HepG2 (cell line): Measurements from ENCODE around the gene CNIH3. TPM values are rescaled to one million over a fixed set of nuclear protein-coding genes. Genes with fewer than 3 reads are reported as not detected.

Experiments
- ATAC-seq: fragments of 200-7000 bp; cut with Tn5 transposase; 3 replicates; pipeline ENCODE4 v1.9.1; 2020; ENCODE audit warnings: mild to moderate bottlenecking, moderate library complexity
- BruUV-seq: library from RNA; stranded (reverse); fragments of 400-500 nt; replicated peaks from 2 replicates; lab custom pipeline; 2021; lab: Mats Ljungman, UMichigan
- CTCF ChIA-PET: fragments of 300-600 bp; formaldehyde crosslinking; extraction: SDS; loops from one replicate; lab custom pipeline; 2021; ENCODE audit warnings: low total read pairs, inconsistent platforms, low intra/inter-chr PET ratio; lab: Yijun Ruan, JAX
- POLR2A ChIA-PET: fragments of 350-600 bp; sonication (Branson Sonifier 250); formaldehyde crosslinking; loops from one replicate; lab custom pipeline; 2020; ENCODE audit warnings: antibody characterized with exemption, inconsistent platforms; lab: Yijun Ruan, JAX
- DNase-seq: peaks from one replicate; pipeline ENCODE4 v3.0.0-alpha.2; 2015; ENCODE audit warnings: low spot score
- FAIRE-seq: peaks from 3 replicates; lab custom pipeline; 2011; peaks lifted over from hg19 to GRCh38; lab: Jason Lieb, UNC
- H2AFZ ChIP-seq: one replicate; pipeline ENCODE4 v1.6.1; 2011; ENCODE audit warnings: low read length, inconsistent platforms
- H3K27ac ChIP-seq: fragments of 300-600 bp; 3 replicates; pipeline ENCODE4 v1.8.0; 2011; ENCODE audit warnings: mixed run types, mild to moderate bottlenecking, mixed read lengths, low read length, inconsistent platforms; ENCODE audit not compliant: insufficient read depth; ENCODE audit errors: extremely low read length
- H3K27me3 ChIP-seq, 2 experiments: fragments of 200-600 bp in 1 of 2; 2 replicates in 1 of 2; 3 replicates in 1 of 2; pipeline versions ENCODE4 v1.6.0 to v1.8.0; 2011; ENCODE audit warnings: low read length in 2 of 2, mild to moderate bottlenecking in 2 of 2, moderate library complexity in 2 of 2, inconsistent platforms in 1 of 2; ENCODE audit not compliant: insufficient read depth in 2 of 2, control insufficient read depth in 1 of 2
- H3K36me3 ChIP-seq, 2 experiments: fragments of 200-600 bp in 1 of 2; replicated peaks in 1 of 2; 2 replicates in 1 of 2; 3 replicates in 1 of 2; pipeline versions ENCODE4 v1.5.1 to v1.8.0; 2011; ENCODE audit warnings: low read length in 2 of 2, inconsistent platforms in 1 of 2; ENCODE audit not compliant: insufficient read depth in 2 of 2, control insufficient read depth in 1 of 2
- H3K4me1 ChIP-seq: 2 replicates; pipeline ENCODE4 v1.5.1; 2012; ENCODE audit warnings: low read length, inconsistent platforms; ENCODE audit not compliant: insufficient read depth
- H3K4me2 ChIP-seq: 2 replicates; pipeline ENCODE4 v1.6.0; 2011; ENCODE audit warnings: low read depth, low read length, inconsistent platforms
- H3K4me3 ChIP-seq, 3 experiments: fragments of 200-600 bp in 1 of 3; sonication (generic), shearing (Covaris generic) in 1 of 3; replicated peaks in 1 of 3; 2 replicates each; pipeline ENCODE4 v1.5.1; 2011 to 2016; ENCODE audit warnings: low read length in 3 of 3, inconsistent platforms in 2 of 3, low read depth in 2 of 3, mild to moderate bottlenecking in 2 of 3, control low read depth in 1 of 3, mixed read lengths in 1 of 3; ENCODE audit not compliant: insufficient read depth in 1 of 3
- H3K79me2 ChIP-seq: one replicate; pipeline ENCODE4 v1.6.1; 2011; ENCODE audit warnings: low read length, inconsistent platforms; ENCODE audit not compliant: insufficient read depth
- H3K9ac ChIP-seq: 2 replicates; pipeline ENCODE4 v1.6.0; 2011; ENCODE audit warnings: mild to moderate bottlenecking, low read depth, low read length, inconsistent platforms; ENCODE audit not compliant: insufficient read depth
- H3K9me3 ChIP-seq: 2 replicates; pipeline ENCODE4 v1.5.1; 2012; ENCODE audit warnings: mild to moderate bottlenecking, low read length
- H4K20me1 ChIP-seq: 2 replicates; pipeline ENCODE4 v1.6.0; 2011; ENCODE audit warnings: inconsistent platforms, mild to moderate bottlenecking, low read length, moderate library complexity; ENCODE audit not compliant: insufficient read depth
- BRD4 ChIP-seq: sonication (generic); formaldehyde crosslinking; IDR thresholded peaks from 2 replicates; pipeline ENCODE4 v1.4.0; 2020; ENCODE audit warnings: missing genetic modification reagents
- HOXA9 ChIP-seq: sonication (generic); formaldehyde crosslinking; IDR thresholded peaks from 2 replicates; pipeline ENCODE4 v1.8.1; 2022; ENCODE audit warnings: missing genetic modification reagents, mild to moderate bottlenecking, moderate library complexity, borderline replicate concordance
- KLF12 ChIP-seq: sonication (generic); formaldehyde crosslinking; IDR thresholded peaks from 2 replicates; pipeline ENCODE4 v1.4.0; 2020; ENCODE audit warnings: missing genetic modification reagents, borderline replicate concordance
- MIER2 ChIP-seq: IDR thresholded peaks from 2 replicates; pipeline ENCODE4 v1.6.1; 2016; ENCODE audit warnings: missing biosample characterization, missing genetic modification reagents
- POLR2AphosphoS5 ChIP-seq: IDR thresholded peaks from 2 replicates; pipeline ENCODE4 v1.6.1; 2012; ENCODE audit warnings: low read depth, low read length
- PTBP1 ChIP-seq: fragments of 200-400 bp; formaldehyde crosslinking; IDR thresholded peaks from 2 replicates; pipeline ENCODE4 v1.6.1; 2018; ENCODE audit warnings: low read length, low read depth; ENCODE audit not compliant: poor library complexity, severe bottlenecking
- SMAD3 ChIP-seq: sonication (generic); formaldehyde crosslinking; IDR thresholded peaks from 2 replicates; pipeline ENCODE4 v1.4.0; 2020; ENCODE audit warnings: missing genetic modification reagents
- ZBTB38 ChIP-seq: sonication (generic); formaldehyde crosslinking; IDR thresholded peaks from 2 replicates; pipeline ENCODE4 v1.5.1; 2020; ENCODE audit warnings: mild to moderate bottlenecking, missing genetic modification reagents
- ZNF296 ChIP-seq: sonication (generic); formaldehyde crosslinking; conservative IDR thresholded peaks from 2 replicates; pipeline ENCODE4 v1.5.0; 2020; ENCODE audit warnings: mild to moderate bottlenecking, missing genetic modification reagents
- ZNF788 ChIP-seq: sonication (generic); formaldehyde crosslinking; IDR thresholded peaks from 2 replicates; pipeline ENCODE4 v1.5.0; 2020; ENCODE audit warnings: mild to moderate bottlenecking, missing genetic modification reagents, borderline replicate concordance
- ZNF891 ChIP-seq: sonication (generic); formaldehyde crosslinking; IDR thresholded peaks from 2 replicates; pipeline ENCODE4 v1.5.0; 2020; ENCODE audit warnings: mild to moderate bottlenecking, missing genetic modification reagents
- WGBS: methylation state at CpG from one replicate; pipeline ENCODE4 v1.1.6; 2017; ENCODE audit warnings: low lambda C conversion rate; 5-methylcytosine and 5-hydroxymethylcytosine counted together
- in situ Hi-C: cut with HindIII; loops from 2 replicates; pipeline ENCODE4 v1.10.0; 2017; ENCODE audit warnings: low pct_unique_long_range_greater_than_20kb; ENCODE audit not compliant: extremely low pct_ligation_motif_present
- intact Hi-C: fragments of 100-400 bp; cut with micrococcal nuclease; formaldehyde crosslinking; loops from one replicate; pipeline ENCODE4 v1.10.0; 2022; ENCODE audit not compliant: unreplicated experiment
- polyA plus RNA-seq, 8 experiments: library from polyadenylated mRNA; depleted of rRNA in 3 of 8; stranded (reverse) in 7 of 8; unstranded in 1 of 8; fragments of >200 nt; fragmentation: Illumina TruSeq in 4 of 8; extraction: Trizol in 4 of 8; gene quantifications; 2 replicates each; pipeline versions ENCODE4 v1.2.1 to v1.2.3, GENCODE V29; 2011 to 2016; ENCODE audit warnings: low read depth in 4 of 8, missing spikeins in 1 of 8, mixed read lengths in 1 of 8; ENCODE audit not compliant: insufficient read depth in 1 of 8
- total RNA-seq, 5 experiments: library from RNA; depleted of rRNA; stranded (reverse); fragments of >200 nt; fragmentation: Illumina TruSeq; extraction: Trizol; gene quantifications; 2 replicates each; pipeline ENCODE4 v1.2.3, GENCODE V29; 2016; ENCODE audit warnings: low read depth in 1 of 5
- TF ChIP-seq, protein P1 (sequence below): sonication (generic); formaldehyde crosslinking; IDR thresholded peaks from 2 replicates; pipeline ENCODE4 v1.5.1; 2020; ENCODE audit warnings: mild to moderate bottlenecking, missing genetic modification reagents
- TF ChIP-seq, protein P2 (sequence below): sonication (generic); formaldehyde crosslinking; IDR thresholded peaks from 2 replicates; pipeline ENCODE4 v1.5.0; 2020; ENCODE audit warnings: missing genetic modification reagents
- TF ChIP-seq, protein P3 (sequence below): sonication (generic); formaldehyde crosslinking; IDR thresholded peaks from 2 replicates; pipeline ENCODE4 v1.4.0; 2020; ENCODE audit warnings: mild to moderate bottlenecking, missing genetic modification reagents
- TF ChIP-seq, protein P4 (sequence below): sonication (generic); formaldehyde crosslinking; conservative IDR thresholded peaks from 2 replicates; pipeline ENCODE4 v1.8.0; 2022; ENCODE audit warnings: mild to moderate bottlenecking, moderate library complexity, missing genetic modification reagents
- TF ChIP-seq, protein P5 (sequence below): sonication (generic); formaldehyde crosslinking; IDR thresholded peaks from 2 replicates; pipeline ENCODE4 v1.4.0; 2020; ENCODE audit warnings: missing genetic modification reagents

The CNIH3 gene
- total and polyA plus RNA-seq, 2 of the 13 experiments (the other 11 are each of a cell fraction or from before 2014, with no cell fraction given): 0.36 to 1.1 TPM

DNA sequence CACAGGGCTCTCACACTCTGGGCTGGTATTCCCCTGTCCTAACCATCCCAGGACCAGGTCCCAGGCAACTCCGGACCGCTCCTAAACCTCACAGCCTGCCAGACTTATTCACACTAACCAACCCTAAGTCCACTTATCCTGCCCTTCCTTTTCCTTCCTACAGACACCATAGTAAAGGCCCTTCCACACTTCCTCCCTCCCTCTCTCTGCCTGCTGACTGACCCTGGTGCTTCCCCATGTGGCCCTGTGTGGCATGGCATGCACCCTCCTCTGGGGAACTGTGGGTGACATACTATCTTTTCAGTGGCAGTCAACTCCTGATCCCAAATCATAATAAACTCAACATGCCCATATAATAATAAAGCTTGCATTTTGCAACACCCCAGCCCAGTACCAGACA, 158.3 kb downstream of the CNIH3 start (continued):
- TF ChIP-seq, protein P1, sequence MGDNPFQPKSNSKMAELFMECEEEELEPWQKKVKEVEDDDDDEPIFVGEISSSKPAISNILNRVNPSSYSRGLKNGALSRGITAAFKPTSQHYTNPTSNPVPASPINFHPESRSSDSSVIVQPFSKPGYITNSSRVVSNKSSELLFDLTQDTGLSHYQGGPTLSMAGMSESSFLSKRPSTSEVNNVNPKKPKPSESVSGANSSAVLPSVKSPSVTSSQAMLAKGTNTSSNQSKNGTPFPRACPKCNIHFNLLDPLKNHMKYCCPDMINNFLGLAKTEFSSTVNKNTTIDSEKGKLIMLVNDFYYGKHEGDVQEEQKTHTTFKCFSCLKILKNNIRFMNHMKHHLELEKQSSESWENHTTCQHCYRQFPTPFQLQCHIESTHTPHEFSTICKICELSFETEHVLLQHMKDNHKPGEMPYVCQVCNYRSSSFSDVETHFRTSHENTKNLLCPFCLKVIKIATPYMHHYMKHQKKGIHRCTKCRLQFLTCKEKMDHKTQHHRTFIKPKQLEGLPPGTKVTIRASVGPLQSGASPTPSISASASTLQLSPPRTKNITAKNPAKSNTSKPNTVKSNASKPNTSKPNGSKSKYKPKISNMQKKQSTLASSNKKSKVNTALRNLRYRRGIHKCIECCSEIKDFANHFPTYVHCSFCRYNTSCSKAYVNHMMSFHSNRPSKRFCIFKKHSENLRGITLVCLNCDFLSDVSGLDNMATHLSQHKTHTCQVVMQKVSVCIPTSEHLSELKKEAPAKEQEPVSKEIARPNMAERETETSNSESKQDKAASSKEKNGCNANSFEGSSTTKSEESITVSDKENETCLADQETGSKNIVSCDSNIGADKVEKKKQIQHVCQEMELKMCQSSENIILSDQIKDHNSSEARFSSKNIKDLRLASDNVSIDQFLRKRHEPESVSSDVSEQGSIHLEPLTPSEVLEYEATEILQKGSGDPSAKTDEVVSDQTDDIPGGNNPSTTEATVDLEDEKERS (CRISPR knock-in tag): no peak
- TF ChIP-seq, protein P2, sequence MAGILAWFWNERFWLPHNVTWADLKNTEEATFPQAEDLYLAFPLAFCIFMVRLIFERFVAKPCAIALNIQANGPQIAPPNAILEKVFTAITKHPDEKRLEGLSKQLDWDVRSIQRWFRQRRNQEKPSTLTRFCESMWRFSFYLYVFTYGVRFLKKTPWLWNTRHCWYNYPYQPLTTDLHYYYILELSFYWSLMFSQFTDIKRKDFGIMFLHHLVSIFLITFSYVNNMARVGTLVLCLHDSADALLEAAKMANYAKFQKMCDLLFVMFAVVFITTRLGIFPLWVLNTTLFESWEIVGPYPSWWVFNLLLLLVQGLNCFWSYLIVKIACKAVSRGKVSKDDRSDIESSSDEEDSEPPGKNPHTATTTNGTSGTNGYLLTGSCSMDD (CRISPR knock-in tag): no peak
- TF ChIP-seq KLF12 (CRISPR knock-in tag) (no peak), MIER2 (CRISPR knock-in tag) (no peak), HOXA9 (CRISPR knock-in tag) (no peak), ZBTB38 (CRISPR knock-in tag) (no peak), ZNF788 (no peak), SMAD3 (no peak), BRD4 (CRISPR knock-in tag) (no peak)

DNA sequence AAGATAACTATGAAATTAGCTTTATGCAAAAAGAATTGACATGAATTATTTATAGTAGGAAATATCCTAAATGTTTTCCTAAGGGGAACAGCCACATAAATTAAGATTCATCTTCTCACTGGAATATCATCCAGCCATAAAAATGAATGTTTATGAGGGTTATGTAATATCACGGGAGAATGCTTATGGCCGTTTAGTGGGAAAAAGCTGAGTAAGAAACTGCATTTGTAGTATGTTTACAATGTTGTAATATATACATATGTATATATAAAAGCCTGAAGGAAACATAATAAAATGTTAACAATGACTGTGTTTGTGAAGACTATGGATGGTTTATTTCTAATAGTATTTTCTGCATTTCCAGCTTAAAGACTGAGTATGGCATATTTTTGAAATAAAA, 161.1 kb downstream of the CNIH3 start:
- Histone ChIP-seq H3K79me2 (no peaks in the 10 kb centered on the region), H3K27me3 (no peaks in the 10 kb centered on the region), H3K9ac (no peak overlapping the region), H3K36me3 (no peaks in the 10 kb centered on the region), H3K4me3 (no peak overlapping the region), H4K20me1 (no peaks in the 10 kb centered on the region), H2AFZ (no peak overlapping the region), H3K27ac (no peak overlapping the region), H3K4me1 (peaks cover 7% of the 10 kb centered on the region), H3K9me3 (no peaks in the 10 kb centered on the region), H3K4me2 (no peak overlapping the region)
- 81% methylated on average over 2 of the region's 2 CpGs for WGBS
- no peak for ATAC-seq
- in situ Hi-C loops (no loop called here), intact Hi-C loops (no loop called here)
- no TSS peak for BruUV-seq
- CTCF ChIA-PET: no interaction called here
- POLR2A ChIA-PET: no interaction called here
- no peak for DNase-seq
- no peak for FAIRE-seq
- TF ChIP-seq, protein P3, sequence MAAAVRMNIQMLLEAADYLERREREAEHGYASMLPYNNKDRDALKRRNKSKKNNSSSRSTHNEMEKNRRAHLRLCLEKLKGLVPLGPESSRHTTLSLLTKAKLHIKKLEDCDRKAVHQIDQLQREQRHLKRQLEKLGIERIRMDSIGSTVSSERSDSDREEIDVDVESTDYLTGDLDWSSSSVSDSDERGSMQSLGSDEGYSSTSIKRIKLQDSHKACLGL (CRISPR knock-in tag): no peak
- TF ChIP-seq POLR2AphosphoS5 (no peak), PTBP1 (no peak), ZNF296 (no peak), ZNF891 (no peak)
- TF ChIP-seq, protein P4, sequence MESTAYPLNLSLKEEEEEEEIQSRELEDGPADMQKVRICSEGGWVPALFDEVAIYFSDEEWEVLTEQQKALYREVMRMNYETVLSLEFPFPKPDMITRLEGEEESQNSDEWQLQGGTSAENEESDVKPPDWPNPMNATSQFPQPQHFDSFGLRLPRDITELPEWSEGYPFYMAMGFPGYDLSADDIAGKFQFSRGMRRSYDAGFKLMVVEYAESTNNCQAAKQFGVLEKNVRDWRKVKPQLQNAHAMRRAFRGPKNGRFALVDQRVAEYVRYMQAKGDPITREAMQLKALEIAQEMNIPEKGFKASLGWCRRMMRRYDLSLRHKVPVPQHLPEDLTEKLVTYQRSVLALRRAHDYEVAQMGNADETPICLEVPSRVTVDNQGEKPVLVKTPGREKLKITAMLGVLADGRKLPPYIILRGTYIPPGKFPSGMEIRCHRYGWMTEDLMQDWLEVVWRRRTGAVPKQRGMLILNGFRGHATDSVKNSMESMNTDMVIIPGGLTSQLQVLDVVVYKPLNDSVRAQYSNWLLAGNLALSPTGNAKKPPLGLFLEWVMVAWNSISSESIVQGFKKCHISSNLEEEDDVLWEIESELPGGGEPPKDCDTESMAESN: no peak
- TF ChIP-seq, protein P5, sequence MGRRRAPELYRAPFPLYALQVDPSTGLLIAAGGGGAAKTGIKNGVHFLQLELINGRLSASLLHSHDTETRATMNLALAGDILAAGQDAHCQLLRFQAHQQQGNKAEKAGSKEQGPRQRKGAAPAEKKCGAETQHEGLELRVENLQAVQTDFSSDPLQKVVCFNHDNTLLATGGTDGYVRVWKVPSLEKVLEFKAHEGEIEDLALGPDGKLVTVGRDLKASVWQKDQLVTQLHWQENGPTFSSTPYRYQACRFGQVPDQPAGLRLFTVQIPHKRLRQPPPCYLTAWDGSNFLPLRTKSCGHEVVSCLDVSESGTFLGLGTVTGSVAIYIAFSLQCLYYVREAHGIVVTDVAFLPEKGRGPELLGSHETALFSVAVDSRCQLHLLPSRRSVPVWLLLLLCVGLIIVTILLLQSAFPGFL (CRISPR knock-in tag): no peak
